ENCODE measurements around the gene SHISAL1. TPM values are rescaled to one million over a fixed set of nuclear protein-coding genes. Genes with fewer than 3 reads are reported as not detected.

Gene SHISAL1
- total RNA-seq, 1 donor from 2014 or later, result 2.1 TPM

Other genes with a start within 250 kb of the SHISAL1 start
- 16.7 TPM for gene PARVG, start 132.0 kb downstream of the SHISAL1 start, total RNA-seq
- gene RTL6, start 185.3 kb upstream of the SHISAL1 start, total RNA-seq, result 21.1 TPM

All from sciatic nerve (tissue), 1 donor.